GM18867 (cell line): ENCODE data around the gene NFIX.

Experiments used
- ATAC-seq: cut with Tn5 transposase; IDR thresholded peaks from one replicate; pipeline ENCODE4 v1.9.1; 2021; ENCODE audit warnings: mild to moderate bottlenecking, moderate library complexity; ENCODE audit not compliant: unreplicated experiment

Gene NFIX

DNA sequence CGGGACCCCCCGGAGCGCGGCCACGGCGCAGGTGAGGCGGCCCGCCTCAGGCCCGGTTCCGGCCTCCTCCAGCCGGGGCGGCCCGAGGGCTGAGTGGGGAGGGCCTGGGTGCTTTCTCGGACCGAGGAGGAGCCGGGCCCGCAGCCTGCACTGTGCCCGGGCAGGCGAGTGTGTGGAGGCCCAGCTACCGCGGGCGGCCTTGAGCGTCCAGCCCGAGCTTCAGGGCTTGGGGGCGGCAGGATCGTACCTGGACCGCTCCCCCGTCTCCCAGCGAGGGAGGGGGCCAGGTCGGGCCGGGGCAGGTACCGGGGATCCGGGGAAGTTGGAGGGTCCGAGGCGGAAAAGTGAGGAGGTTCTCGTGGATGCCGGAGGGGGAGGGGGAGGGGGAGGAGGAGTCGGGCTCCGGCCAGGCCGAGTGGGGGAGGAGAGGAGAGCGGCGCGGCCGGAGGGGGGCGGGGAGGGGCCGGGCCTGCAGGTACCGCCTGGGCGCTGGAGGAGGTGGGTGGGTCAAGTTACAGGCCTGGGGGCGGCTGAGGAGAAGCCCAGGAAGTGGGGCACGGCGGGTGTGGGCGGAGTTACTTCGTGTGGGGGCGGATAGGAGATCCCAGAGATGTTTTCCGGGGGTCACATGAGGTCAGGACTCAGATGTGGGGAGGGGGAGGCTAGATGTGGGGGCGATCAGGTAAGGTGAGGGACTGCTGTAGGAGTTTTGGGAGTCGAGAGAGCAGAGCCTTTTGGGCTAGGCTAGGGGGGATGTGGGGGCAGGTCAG is 123.3 kb downstream of the NFIX start:
- peak; percentile 9 for ATAC-seq

DNA sequence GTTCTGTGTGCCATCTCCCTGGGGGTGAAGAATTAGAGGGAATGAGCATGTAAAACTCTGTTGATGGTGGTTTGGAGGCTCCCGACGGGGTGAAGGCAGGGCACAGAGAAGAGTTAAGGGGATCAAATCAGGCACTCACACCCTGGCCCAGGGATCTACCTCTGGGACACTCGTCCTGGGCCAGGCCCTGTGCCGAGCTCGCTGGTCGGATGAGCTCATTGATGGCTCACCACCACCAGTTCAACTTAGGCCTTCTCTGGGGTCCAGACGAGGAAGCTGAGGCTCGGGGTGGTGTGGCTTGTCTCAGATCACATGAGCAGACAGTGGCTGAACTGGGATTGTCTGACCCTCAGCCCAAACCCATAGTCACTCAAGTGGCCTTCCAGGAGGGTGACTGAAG is 124.4 kb downstream of the NFIX start:
- ATAC-seq, result no peak

DNA sequence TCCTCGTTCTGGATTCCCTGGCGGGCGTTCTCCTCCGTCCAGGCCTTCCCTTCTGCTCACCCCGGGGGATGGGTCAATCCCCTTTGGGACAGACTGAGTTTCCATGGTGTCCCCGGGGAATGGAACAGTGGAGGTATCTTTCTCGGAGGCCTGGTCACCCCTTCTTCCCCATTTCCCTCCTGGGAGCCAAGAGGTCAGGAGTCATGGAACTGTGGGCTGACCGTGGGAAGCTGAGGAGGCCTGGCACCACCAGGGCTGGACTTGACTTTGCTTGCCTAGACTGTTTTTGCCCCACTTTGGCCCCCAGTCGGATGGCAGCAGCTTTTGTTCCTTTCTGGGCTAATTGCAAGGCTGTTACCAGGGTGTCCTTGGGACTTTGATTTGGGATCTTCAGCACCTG is 124.8 kb downstream of the NFIX start:
- ATAC-seq, result no peak

DNA sequence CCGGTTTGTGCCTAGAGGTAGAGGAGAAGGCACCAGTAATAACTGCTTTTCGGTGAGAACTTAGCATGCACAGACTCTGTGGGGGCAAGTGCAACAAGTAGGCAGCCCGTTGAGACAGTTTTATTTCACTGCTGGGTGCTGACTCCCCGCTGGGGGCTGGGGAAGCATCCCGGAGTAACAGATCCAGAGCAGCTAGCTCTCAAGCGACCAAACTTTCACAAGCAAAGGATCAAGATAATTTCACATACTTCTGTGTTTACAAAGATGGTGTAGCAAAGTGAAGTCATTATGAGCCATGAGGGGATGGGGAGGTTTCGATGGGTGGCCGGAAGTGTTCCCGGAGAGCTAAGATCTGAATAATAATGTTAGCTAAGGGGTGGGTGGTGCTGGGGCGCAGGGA is 125.5 kb downstream of the NFIX start:
- ATAC-seq, result no peak

DNA sequence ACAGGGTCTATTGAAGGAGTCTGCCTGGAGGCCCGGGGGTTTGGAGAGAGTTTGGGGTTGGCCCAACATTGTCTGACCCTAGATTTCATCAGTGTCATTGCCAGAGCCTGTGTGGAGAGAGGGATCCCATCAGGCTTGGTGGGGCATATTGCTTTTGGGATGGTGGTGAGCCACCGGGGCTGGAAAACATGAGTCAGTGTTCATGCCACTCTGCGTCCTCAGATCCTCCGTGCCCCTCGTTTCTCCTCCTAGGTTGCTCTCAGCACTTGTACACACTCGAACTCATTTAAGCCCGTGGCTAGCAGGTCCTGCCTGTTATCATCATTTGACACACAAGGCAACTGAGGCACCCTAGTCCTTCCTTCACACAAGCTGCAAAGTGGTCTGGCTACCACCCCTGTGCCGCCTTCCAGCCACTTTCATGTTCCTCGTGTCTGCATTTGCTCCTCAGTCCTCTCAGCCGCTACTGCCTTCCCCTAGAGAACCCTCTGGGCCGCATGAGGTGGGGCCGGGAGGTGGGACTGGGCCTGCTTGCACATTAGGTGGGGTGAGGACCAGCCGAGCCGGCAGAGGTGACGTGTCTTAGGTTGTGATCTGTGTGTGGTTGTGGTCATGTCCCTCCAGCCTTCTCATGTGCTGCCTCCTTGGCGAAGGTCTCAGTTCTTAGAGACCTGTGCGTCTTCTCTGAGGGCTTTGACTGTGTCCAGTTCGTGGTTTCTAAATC is 126.4 kb downstream of the NFIX start:
- no peak for ATAC-seq

DNA sequence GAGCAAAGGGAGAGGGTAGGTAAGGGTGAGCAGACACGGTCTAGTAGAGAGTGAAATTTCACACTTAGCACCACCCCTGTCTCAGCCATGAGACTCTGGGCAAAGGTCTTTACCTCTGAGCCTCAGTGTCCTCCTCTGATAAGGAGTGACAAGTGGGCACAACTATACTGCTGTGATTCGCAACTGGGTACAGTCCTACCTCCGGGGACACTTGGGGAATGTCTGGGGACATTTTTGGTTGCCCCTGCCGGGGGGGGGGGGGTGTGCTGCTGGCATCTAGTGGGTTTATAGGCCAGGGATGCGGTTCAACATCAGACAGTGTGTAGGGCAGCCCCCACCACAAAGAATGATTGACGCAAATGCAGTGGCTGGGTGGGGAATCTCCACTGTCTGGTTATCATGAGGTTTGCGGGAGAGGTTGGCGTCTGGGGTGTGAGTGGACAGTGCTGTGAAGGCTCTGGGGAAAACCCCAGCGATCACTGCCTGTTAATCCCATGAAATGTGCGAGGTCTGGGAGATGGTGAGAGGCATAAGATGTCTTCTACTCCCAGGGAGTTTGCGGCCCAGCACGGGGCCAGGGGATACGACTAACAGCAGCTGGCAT is 127.1 kb downstream of the NFIX start:
- ATAC-seq, result no peak

DNA sequence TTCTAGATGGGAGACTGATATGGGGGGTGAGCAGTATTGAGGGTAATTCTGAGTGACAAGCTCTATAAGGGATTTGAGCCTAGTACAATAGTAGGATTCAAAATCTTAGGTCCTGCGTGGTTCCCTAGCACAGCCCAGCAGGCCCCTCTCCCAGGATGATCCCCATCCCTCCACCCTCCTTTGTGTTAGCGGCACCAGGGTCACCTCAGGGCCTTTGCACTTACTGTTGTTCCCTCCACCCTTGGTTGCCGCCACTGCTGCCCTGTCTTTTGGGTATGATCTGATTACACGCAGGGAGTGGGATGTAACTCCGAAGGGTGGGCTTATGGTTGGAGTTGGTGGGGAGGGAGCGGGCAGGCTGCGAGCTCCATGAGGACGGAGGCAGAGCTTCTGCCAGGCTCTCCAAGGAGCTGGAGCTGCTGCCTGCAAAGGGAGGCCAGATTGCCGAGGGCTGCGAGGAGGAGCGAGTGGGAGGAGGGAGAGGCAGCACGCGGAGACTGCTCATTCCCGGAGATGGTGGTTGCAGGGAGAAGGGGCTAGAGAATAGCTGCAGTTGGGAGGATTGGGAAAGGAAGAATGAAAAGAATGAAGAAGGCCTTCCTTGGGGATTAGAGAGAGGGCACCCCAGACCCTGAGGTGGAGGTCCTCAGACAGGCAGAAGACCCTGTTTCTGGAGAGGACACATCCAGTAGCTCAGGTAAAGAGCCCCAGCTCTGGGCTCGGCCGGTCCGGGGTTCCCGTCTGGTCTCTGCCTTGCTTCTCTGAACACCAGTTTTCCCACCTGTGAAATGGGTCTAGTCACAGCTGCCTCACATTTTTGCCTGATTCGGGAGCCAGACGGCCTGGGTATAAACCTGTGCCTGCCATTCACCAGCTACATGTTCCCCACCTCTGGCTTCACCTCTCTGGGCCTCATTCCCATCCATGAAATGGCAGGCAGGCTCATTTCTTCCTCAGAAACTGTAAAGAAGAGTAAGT is 128.0 kb downstream of the NFIX start:
- no peak for ATAC-seq

DNA sequence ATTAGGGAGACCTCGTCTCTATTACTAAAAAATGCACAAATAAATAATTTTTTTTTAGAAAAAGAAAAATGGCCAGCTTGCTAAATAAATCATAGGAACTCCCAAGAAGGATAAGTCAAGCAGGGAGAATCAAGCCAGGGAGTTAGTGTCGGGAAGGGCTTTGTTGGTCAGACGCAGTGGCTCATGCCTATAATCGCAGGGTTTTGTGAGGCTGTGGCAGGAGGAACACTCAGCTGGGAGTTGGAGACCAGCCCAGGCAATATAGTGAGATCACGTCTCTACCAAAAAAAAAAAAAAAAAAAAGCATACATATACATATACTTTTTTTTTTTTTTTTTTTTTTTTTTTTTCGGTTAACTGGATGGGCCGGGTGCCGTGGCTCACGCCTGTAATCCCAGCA is 131.8 kb downstream of the NFIX start:
- ATAC-seq, result no peak

DNA sequence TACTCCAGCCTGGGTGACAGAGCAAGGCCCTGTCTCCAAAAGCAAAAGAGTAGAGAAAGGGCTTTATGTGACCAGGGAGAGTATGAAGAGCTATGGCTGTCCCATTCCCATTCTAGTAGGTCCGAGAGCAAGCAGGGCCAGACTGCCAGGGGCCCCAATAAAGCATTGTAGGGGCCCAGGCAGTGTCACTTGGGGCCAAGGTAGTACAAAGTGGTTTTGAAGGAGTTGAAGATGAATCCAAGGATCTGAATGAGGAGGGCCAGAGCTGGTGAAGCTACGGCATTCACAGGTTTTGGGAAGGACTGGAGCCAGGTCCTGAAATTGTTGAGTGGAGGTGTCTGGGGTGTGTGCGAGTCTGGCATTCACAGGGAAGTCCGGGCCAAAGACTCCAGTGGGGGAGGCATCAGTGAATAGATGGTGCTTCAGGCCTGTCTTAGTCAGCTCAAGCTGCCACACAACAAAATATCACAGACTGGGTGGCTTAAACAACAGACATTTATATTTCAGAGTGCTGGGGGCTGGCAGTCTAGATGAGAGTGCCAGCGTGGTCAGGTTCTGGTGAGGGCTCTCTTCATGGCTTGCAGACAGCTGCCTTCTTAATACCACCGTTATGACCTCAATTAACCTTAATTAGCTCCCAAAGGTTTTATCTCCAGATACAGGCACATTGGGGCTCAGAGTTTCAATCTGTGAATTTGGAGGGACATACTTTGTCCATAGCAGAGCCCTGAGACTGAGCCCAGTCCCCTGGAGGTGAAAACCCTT is 132.7 kb downstream of the NFIX start:
- ATAC-seq, result no peak

DNA sequence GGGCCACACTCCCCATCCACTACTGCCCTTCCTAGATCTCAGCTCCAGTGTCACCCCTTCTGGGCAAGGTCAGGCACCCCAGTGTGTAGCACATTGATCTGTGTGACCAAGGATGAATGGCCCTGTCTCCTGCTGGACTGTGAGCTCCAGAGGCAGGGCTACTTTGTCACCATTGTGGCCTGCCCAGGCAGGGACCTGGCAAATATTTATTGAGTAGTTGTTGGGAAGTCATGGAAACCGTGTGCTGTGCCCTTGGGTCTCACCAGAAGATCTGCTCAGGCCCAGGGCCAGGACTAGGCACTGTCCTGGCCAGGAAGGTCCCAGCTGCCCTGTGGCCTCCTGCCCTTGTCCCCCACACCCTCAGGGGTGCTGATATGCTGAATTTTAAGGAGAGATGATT is 133.3 kb downstream of the NFIX start:
- ATAC-seq, result no peak

DNA sequence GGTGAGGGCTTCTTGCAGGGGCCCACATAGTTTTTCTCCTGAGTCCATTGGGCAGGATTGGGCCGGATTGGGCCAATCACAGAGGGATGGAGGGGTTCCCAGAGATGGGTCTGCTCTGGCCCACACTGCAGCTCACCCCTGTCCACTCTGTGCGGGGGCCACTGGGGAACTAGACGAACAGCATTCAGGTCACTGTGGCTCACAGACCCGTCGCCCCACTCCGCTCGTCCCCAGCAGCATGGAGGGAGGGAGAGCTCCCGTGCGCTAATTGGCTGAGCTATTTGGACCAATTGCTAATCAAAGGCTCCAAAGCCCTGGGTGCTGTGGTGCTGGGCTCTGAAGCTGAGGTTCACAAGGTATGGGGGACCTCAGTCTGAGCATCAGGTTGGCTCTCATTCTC is 134.1 kb downstream of the NFIX start:
- ATAC-seq, result no peak

DNA sequence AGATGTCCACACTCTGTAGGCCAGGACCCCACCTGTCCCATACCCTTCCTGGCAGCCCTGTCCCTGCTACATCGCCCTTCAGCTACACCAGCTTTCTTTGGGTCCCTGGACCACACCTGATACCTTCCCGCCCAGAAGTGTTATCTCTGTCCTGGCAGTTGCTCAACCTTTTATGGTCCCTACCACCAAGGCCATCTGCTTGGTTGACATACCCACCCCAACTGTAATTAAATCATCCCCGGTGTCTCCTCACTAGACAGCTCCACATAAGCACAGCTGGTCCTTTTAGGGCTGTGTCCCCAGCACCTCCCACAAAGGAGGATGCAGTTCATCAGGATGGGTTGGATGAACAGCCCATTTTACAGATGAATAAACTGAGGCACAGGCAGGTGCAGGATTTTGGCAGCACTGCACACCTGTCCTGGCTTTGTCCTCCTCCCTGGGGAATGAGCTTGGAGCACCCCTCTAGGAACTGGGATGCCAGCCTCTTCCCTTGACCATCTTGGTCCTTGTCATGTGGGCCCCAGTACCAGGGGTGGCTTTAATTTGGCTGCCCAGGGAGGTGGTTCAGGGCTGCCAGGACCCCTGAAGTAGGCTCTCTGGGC is 135.7 kb downstream of the NFIX start:
- ATAC-seq, result no peak

DNA sequence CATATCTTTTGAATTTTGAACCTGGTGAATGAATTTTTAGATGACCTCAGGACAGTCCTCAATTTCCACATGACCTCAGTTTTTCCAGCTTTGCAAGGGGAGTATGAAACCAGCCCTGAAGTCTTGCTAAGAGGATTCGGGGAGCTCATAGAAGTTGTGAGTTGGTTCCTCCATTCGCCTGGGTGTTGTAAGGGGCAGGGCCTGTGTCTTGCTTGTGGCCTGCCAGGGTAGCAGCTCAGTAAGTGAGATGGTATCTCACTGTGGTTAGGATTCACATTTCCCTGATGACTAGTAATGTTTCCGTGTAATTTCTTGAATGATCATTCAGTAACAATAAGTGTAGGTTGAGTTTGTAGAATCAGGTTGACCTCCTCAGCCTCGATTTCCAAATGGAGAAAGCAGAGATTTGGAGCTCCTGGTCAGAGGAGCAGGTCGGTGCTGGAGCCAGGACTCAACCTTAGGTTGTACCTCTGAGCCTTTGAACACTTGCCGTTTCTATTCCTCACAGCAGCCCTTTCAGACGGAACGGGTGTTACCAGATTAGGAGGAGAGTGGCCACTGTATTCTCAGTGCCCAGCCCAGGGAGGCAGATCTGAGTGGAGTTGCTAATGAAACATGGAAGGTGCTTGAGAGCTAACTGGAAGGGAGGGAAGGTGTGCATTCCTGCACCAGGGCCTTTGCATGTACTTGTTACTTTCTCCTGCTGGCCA is 137.4 kb downstream of the NFIX start:
- no peak for ATAC-seq

DNA sequence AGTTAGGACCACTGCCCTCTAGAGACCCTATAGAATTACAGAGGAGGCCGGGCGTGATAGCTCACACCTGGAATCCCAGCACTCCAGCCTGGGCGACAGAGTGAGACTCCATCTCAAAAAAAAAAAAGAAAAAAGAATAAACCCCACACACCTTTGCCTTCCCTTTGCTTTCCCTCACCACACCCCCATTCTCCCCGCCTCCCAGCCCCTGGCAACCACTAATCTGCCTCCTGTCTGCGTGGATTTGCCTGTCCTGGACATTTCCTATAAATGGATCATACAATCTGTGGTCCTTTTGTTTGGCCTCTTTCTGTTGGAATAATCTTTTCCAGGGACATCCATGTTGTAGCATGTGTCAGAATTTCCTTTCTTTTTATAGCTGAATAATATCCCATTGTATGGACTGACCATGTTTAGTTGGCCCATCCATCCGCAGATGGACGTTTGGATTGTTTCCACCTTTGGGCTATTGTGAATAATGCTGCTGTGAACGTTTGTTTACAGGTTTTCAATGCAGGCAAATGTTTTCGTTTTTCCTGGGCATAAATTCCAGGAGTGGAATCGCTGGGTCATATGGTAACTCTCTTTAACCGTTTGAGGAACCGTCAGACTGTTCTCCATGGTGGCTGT is 138.1 kb downstream of the NFIX start:
- ATAC-seq, result no peak

DNA sequence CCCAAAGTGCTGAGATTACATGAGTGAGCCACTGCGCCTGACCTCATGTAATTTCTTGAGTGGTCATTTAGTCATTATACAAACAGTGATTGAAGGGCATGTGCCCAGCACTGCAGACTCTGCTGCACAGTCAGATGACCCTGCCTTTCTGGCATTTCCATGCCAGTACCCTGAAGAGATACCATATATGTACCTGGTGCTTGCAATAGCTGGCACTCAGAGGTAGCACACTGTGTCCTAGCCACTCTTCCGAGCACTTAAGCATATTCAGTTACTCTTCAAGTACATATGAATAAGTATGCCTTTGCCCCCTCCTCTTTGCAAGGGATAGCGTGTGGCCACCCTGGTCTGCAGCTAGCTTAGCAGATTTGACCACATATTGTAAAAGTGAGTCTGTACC is 139.4 kb downstream of the NFIX start:
- no peak for ATAC-seq

DNA sequence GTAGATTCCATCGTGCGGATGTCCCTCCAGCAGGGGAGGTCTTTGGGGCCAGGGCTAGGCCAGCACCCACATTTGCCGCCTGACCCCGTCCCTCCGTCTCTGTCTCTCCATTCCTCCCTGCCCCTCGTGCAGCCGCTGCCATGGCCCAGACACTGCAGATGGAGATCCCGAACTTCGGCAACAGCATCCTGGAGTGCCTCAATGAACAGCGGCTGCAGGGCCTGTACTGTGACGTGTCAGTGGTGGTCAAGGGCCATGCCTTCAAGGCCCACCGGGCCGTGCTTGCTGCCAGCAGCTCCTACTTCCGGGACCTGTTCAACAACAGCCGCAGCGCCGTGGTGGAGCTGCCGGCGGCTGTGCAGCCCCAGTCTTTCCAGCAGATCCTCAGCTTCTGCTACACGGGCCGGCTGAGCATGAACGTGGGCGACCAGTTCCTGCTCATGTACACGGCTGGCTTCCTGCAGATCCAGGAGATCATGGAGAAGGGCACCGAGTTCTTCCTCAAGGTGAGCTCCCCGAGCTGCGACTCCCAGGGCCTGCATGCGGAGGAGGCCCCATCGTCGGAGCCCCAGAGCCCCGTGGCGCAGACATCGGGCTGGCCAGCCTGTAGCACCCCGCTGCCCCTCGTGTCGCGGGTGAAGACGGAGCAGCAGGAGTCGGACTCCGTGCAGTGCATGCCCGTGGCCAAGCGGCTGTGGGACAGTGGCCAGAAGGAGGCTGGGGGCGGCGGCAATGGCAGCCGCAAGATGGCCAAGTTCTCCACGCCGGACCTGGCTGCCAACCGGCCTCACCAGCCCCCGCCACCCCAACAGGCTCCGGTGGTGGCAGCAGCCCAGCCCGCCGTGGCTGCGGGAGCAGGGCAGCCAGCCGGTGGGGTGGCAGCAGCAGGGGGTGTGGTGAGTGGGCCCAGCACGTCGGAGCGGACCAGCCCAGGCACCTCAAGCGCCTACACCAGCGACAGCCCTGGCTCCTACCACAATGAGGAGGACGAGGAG is 140.1 kb downstream of the NFIX start:
- ATAC-seq, result no peak

DNA sequence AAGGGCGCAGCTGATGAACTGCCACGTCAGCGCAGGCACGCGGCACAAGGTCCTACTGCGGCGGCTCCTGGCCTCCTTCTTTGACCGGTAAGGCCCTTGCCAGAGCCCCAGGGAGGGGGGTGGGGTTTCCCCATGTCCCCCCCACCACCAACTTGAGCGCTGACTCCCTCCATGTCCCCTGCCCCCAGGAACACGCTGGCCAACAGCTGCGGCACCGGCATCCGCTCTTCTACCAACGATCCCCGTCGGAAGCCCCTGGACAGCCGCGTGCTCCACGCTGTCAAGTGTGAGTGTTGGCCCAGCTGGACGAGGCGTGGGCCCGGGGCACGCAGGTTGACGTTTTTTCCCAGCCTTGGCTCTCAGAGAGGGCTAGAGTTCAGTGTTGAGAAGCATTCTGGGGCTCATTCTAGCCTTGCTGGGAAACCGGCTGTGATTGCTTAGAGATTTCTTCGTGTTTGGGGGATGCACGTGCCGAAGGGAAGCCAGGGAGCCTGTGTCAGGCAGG is 142.1 kb downstream of the NFIX start:
- no peak for ATAC-seq
